GM12873 (cell line): Measurements from ENCODE around the gene TEX22.

Experiments used
- CTCF ChIP-seq: IDR thresholded peaks from 2 replicates; pipeline ENCODE4 v1.5.1; 2012; ENCODE audit warnings: low read depth, mild to moderate bottlenecking, moderate library complexity, low read length, control low read depth; ENCODE audit not compliant: insufficient read depth; ENCODE audit errors: missing control alignments

The TEX22 gene

GRCh38 chr14:105426416-105427130, 28.2 kb downstream of the TEX22 start:
- no peak for TF ChIP-seq CTCF

- no peak for TF ChIP-seq CTCF
Measured at GRCh38 chr14:105427412-105427811, 29.1 kb downstream of the TEX22 start.

- TF ChIP-seq CTCF: no peak
Measured at GRCh38 chr14:105427936-105428485, 29.7 kb downstream of the TEX22 start.

GRCh38 chr14:105430042-105430441, 31.7 kb downstream of the TEX22 start:
- TF ChIP-seq CTCF: no peak

GRCh38 chr14:105430565-105430964, 32.2 kb downstream of the TEX22 start:
- no peak for TF ChIP-seq CTCF

- no peak for TF ChIP-seq CTCF
Measured at GRCh38 chr14:105431256-105431655, 32.9 kb downstream of the TEX22 start.

- TF ChIP-seq CTCF: no peak
Measured at GRCh38 chr14:105432657-105433056, 34.3 kb downstream of the TEX22 start.
